ACC112 (cell line): ENCODE data around the gene ADM2.

Source experiments
- H2AFZ ChIP-seq: fragments of 200-600 bp; sonication (generic); one replicate; pipeline ENCODE4 v1.6.0; 2017; ENCODE audit warnings: antibody characterized with exemption, low read length; ENCODE audit not compliant: unreplicated experiment
- H3K27ac ChIP-seq: fragments of 200-600 bp; sonication (generic); 2 replicates; pipeline ENCODE4 v1.5.1; 2014; ENCODE audit warnings: low read depth, mild to moderate bottlenecking, antibody characterized with exemption, low read length, moderate library complexity
- H3K27me3 ChIP-seq: fragments of 200-600 bp; sonication (generic); 2 replicates; pipeline ENCODE4 v1.6.1; 2014; ENCODE audit warnings: mild to moderate bottlenecking, antibody characterized with exemption, low read length, moderate library complexity, mixed read lengths; ENCODE audit not compliant: insufficient read depth
- H3K36me3 ChIP-seq: fragments of 200-600 bp; sonication (generic); 2 replicates; pipeline ENCODE4 v1.6.1; 2016; ENCODE audit warnings: mild to moderate bottlenecking, antibody characterized with exemption, low read length, moderate library complexity, mixed read lengths; ENCODE audit not compliant: insufficient read depth
- H3K4me1 ChIP-seq: fragments of 200-600 bp; sonication (generic); one replicate; pipeline ENCODE4 v1.6.1; 2016; ENCODE audit warnings: low read length, mixed read lengths; ENCODE audit not compliant: insufficient read depth, unreplicated experiment, control insufficient read depth
- H3K4me3 ChIP-seq: fragments of 200-600 bp; sonication (generic); 2 replicates; pipeline ENCODE4 v1.5.1; 2014; ENCODE audit warnings: mild to moderate bottlenecking, low read depth, low read length
- H3K79me2 ChIP-seq: fragments of 200-600 bp; sonication (generic); one replicate; pipeline ENCODE4 v1.6.0; 2016; ENCODE audit warnings: low read length; ENCODE audit not compliant: control insufficient read depth, unreplicated experiment, insufficient read depth

ADM2 gene

GRCh38 chr22:50445880-50446707, 35.2 kb upstream of the ADM2 start:
- no peak overlapping the region for H3K4me3 ChIP-seq
- H2AFZ ChIP-seq = no peak overlapping the region
- H3K36me3 ChIP-seq = no peaks in the 10 kb centered on the region
- H3K27me3 ChIP-seq = no peaks in the 10 kb centered on the region
- no peaks in the 10 kb centered on the region for H3K79me2 ChIP-seq
- no peak overlapping the region for H3K27ac ChIP-seq
- peaks cover 4% of the 10 kb centered on the region for H3K4me1 ChIP-seq

- Histone ChIP-seq H3K27ac (no peak overlapping the region), H3K4me3 (no peak overlapping the region), H3K27me3 (no peaks in the 10 kb centered on the region), H3K79me2 (no peaks in the 10 kb centered on the region), H3K36me3 (no peaks in the 10 kb centered on the region), H3K4me1 (peaks cover 4% of the 10 kb centered on the region), H2AFZ (no peak overlapping the region)
Measured at GRCh38 chr22:50446708-50447575, 34.4 kb upstream of the ADM2 start.

- no peak overlapping the region for H2AFZ ChIP-seq
- H3K27me3 ChIP-seq = no peaks in the 10 kb centered on the region
- peaks cover 4% of the 10 kb centered on the region for H3K4me1 ChIP-seq
- no peak overlapping the region for H3K4me3 ChIP-seq
- no peaks in the 10 kb centered on the region for H3K36me3 ChIP-seq
- H3K27ac ChIP-seq = no peak overlapping the region
- no peaks in the 10 kb centered on the region for H3K79me2 ChIP-seq
Measured at GRCh38 chr22:50447576-50448551, 33.5 kb upstream of the ADM2 start.

- Histone ChIP-seq H3K27me3 (no peaks in the 10 kb centered on the region), H3K4me3 (no peak overlapping the region), H3K36me3 (no peaks in the 10 kb centered on the region), H3K27ac (no peak overlapping the region), H3K4me1 (no peaks in the 10 kb centered on the region), H2AFZ (no peak overlapping the region), H3K79me2 (no peaks in the 10 kb centered on the region)
Measured at GRCh38 chr22:50452649-50453048, 28.7 kb upstream of the ADM2 start.

GRCh38 chr22:50454556-50455075, 26.7 kb upstream of the ADM2 start:
- Histone ChIP-seq H3K27ac (no peak overlapping the region), H3K79me2 (no peaks in the 10 kb centered on the region), H3K36me3 (no peaks in the 10 kb centered on the region), H2AFZ (no peak overlapping the region), H3K27me3 (no peaks in the 10 kb centered on the region), H3K4me3 (no peak overlapping the region), H3K4me1 (no peaks in the 10 kb centered on the region)

GRCh38 chr22:50455201-50455600, 26.1 kb upstream of the ADM2 start:
- no peak overlapping the region for H3K4me3 ChIP-seq
- no peaks in the 10 kb centered on the region for H3K36me3 ChIP-seq
- H2AFZ ChIP-seq = no peak overlapping the region
- H3K27ac ChIP-seq = no peak overlapping the region
- no peaks in the 10 kb centered on the region for H3K27me3 ChIP-seq
- no peaks in the 10 kb centered on the region for H3K79me2 ChIP-seq
- H3K4me1 ChIP-seq = no peaks in the 10 kb centered on the region

GRCh38 chr22:50456026-50456425, 25.3 kb upstream of the ADM2 start:
- Histone ChIP-seq H3K79me2 (no peaks in the 10 kb centered on the region), H3K4me1 (no peaks in the 10 kb centered on the region), H2AFZ (no peak overlapping the region), H3K4me3 (no peak overlapping the region), H3K27ac (no peak overlapping the region), H3K36me3 (no peaks in the 10 kb centered on the region), H3K27me3 (no peaks in the 10 kb centered on the region)

GRCh38 chr22:50456466-50457234, 24.7 kb upstream of the ADM2 start:
- Histone ChIP-seq H3K27ac (no peak overlapping the region), H3K4me1 (no peaks in the 10 kb centered on the region), H3K36me3 (no peaks in the 10 kb centered on the region), H3K79me2 (no peaks in the 10 kb centered on the region), H3K4me3 (no peak overlapping the region), H3K27me3 (no peaks in the 10 kb centered on the region), H2AFZ (no peak overlapping the region)

- Histone ChIP-seq H3K4me3 (no peak overlapping the region), H3K27ac (no peak overlapping the region), H2AFZ (no peak overlapping the region), H3K79me2 (no peaks in the 10 kb centered on the region), H3K36me3 (no peaks in the 10 kb centered on the region), H3K4me1 (no peaks in the 10 kb centered on the region), H3K27me3 (no peaks in the 10 kb centered on the region)
Measured at GRCh38 chr22:50459016-50459415, 22.3 kb upstream of the ADM2 start.
